LNCAP (cell line): ENCODE results near the gene SNTB2.

Source experiments
- TF ChIP-seq, protein P1 (sequence below): fragments of 450-650 bp; IDR thresholded peaks from 2 replicates; pipeline ENCODE4 v1.5.1; 2017; ENCODE audit warnings: mild to moderate bottlenecking

Gene SNTB2

DNA sequence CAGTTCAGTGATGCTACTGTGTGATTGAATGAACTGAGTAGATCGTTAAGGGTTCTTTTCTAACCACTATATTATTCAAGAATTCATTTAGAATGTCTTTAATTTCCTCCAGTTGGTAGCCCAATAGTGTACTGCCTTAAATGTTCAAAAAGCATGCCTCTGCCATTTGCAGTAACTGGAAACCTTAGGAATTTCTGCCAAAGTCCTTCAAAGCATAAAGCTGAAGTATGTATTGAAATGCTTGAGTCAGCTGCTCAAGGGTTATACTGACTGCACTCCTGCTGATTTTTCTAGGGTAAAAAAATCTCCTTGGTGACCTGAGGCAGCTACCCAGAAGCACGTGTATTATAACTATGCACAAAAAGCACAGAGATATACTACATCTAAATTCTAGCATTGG lies 56.5 kb downstream of the SNTB2 start:
- TF ChIP-seq, protein P1, sequence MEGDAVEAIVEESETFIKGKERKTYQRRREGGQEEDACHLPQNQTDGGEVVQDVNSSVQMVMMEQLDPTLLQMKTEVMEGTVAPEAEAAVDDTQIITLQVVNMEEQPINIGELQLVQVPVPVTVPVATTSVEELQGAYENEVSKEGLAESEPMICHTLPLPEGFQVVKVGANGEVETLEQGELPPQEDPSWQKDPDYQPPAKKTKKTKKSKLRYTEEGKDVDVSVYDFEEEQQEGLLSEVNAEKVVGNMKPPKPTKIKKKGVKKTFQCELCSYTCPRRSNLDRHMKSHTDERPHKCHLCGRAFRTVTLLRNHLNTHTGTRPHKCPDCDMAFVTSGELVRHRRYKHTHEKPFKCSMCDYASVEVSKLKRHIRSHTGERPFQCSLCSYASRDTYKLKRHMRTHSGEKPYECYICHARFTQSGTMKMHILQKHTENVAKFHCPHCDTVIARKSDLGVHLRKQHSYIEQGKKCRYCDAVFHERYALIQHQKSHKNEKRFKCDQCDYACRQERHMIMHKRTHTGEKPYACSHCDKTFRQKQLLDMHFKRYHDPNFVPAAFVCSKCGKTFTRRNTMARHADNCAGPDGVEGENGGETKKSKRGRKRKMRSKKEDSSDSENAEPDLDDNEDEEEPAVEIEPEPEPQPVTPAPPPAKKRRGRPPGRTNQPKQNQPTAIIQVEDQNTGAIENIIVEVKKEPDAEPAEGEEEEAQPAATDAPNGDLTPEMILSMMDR = no peak

DNA sequence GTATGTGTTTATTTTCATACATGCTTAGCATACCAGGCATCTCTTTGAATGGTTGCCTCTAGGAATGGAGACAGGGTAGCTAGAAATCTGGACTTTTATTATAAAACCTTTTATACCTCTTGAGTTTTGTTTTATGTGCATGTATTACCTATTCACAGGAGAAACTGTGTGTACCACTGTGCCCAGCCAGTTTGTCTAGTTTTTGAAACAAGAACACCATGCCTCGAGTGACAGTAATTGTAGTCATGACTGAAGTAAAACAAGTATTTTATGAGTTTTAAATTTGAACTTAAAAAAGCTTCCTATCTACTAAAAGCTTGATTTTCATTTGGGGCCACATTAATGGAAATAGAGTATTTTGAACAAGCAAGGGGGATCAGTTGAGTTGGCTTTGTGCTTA lies 57.4 kb downstream of the SNTB2 start:
- TF ChIP-seq, protein P1 = no peak

DNA sequence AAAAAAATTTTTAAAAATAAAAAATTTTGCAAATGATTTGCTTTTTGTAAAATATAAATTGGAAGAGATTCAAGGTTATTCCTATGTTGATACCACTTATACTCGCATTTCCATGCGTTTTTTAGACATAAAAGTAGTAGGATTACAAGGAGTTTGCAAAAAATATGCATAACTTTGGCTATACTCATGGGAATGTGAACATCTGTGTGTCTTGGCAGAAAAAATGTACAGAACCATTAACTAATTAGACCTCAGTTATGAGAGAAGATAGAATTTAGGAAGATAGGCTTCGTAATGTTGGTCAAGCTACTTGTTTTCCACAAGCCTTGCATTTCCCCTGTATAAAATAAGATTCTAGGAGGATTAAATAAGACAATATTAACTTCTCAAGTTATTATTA lies 63.1 kb downstream of the SNTB2 start:
- TF ChIP-seq, protein P1 = no peak

DNA sequence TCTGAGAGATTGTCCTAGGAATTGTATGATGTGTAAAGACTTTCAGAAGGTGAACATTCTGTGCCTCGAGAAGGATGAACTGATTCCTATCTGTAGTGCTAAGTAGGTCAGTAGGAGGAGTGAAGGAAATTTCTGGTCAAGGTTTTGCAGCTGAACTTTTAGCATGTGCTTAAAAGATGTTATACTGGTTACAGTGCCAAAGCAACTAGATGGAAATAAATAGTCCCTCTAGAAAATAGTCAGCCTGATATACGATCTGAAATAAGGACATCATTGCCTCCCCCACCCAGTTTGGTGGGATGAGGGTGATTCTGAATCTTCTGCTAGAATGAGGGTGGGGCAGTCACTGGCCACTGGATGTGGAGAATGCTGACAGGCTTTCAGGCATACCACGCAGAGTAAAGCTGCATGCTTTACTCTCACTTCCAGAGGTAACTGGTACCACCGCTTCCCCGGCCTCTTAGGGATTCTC lies 66.9 kb downstream of the SNTB2 start:
- TF ChIP-seq, protein P1 = no peak

DNA sequence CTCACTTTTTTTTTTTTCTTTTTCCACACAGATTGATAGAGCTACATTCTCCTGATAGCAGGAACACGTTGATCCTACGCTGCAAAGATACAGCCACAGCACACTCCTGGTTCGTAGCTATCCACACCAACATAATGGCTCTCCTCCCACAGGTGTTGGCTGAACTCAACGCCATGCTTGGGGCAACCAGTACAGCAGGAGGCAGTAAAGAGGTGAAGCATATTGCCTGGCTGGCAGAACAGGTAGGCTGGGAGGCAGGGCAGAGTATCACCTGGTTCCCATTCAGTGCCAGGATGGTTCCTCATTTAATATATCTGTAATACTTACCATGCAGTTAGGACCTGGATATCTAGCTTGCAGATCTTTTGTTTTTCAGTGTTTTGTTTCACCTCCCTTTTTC lies 73.1 kb downstream of the SNTB2 start:
- TF ChIP-seq, protein P1 = peak; percentile 41; the same call in 1 of the 2 replicates

DNA sequence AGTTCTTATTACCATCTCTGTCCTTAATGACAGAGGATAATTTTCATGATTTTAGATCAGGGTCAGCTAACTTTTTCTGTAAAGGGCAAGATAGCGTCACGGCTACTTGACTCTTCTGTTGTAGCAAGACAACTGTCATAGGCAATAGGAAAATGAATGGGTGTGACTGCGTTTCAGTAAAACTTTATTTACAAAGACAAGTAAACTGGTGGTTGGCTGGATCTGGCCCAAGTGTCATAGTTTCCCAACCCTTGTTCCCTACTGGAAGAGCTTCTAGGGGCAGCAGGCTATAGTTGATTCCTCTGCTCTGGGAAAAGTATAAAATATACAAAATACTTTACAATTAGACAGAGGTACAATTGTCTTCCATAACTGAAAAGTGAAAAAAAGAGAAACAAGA lies 73.5 kb downstream of the SNTB2 start:
- TF ChIP-seq, protein P1 = no peak

DNA sequence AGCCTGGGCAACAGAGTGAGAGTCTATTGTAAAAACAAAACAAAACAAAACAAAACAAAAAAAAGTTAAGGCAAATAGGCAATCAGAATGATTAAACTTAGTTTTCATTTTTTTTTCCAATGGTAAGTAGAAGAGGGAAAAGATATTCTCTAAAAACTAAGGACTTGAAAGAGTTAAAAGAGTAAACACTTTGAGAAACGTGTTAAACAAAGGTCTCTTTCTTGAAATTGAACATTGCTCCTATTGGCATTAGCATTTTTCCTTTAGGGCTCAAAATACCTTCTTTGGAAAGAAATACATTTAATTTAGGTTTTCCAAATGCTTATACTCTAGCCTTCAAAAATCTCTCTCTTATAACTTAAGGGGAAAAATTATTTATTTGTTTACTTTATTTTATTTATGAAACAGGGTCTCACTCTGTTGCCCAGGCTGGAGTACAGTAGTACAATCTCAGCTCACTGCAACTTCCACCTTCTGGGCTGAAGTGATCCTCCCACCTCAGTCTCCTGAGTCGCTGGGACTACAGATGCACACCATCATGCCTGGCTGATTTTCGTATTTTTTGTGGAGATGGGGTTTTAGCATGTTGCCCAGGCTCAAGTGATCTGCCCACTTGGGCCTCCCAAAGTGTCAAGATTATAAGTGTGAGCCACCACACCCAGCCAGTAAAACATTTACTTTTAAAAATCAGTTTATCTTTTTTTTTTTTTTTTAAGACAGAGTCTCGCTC lies 79.5 kb downstream of the SNTB2 start:
- TF ChIP-seq, protein P1 = no peak
